HG03095 (cell line): ENCODE data around the gene DCC.

Experiments
- ATAC-seq: cut with Tn5 transposase; IDR thresholded peaks from one replicate; pipeline ENCODE4 v1.9.1; 2021; ENCODE audit warnings: moderate library complexity; ENCODE audit not compliant: unreplicated experiment

DCC gene

GRCh38 chr18:52577795-52578194 lies 237.8 kb downstream of the DCC start:
- no peak for ATAC-seq

GRCh38 chr18:52582061-52582460 lies 242.1 kb downstream of the DCC start:
- no peak for ATAC-seq

- no peak for ATAC-seq
These were observed 242.5 kb downstream of the DCC start for GRCh38 chr18:52582516-52582915.

GRCh38 chr18:52588931-52589330 lies 248.9 kb downstream of the DCC start:
- no peak for ATAC-seq

- ATAC-seq, result no peak
These were observed 256.9 kb downstream of the DCC start for GRCh38 chr18:52596748-52597435.

- no peak for ATAC-seq
These were observed 258.9 kb downstream of the DCC start for GRCh38 chr18:52598921-52599320.

GRCh38 chr18:52602820-52603219 lies 262.8 kb downstream of the DCC start:
- ATAC-seq, result no peak

GRCh38 chr18:52605345-52605744 lies 265.3 kb downstream of the DCC start:
- ATAC-seq, result no peak

GRCh38 chr18:52607985-52608384 lies 268.0 kb downstream of the DCC start:
- no peak for ATAC-seq

- ATAC-seq, result no peak
These were observed 270.6 kb downstream of the DCC start for GRCh38 chr18:52610451-52611115.

GRCh38 chr18:52612406-52612805 lies 272.4 kb downstream of the DCC start:
- no peak for ATAC-seq

- ATAC-seq, result no peak
These were observed 275.3 kb downstream of the DCC start for GRCh38 chr18:52615321-52615720.

- ATAC-seq, result peak; percentile 65
These were observed 275.9 kb downstream of the DCC start for GRCh38 chr18:52615943-52616342.

GRCh38 chr18:52617931-52618330 lies 277.9 kb downstream of the DCC start:
- ATAC-seq, result no peak

- no peak for ATAC-seq
These were observed 281.0 kb downstream of the DCC start for GRCh38 chr18:52620926-52621439.

GRCh38 chr18:52624702-52625101 lies 284.7 kb downstream of the DCC start:
- ATAC-seq, result no peak

- ATAC-seq, result no peak
These were observed 296.5 kb downstream of the DCC start for GRCh38 chr18:52636536-52636935.

GRCh38 chr18:52648201-52648600 lies 308.2 kb downstream of the DCC start:
- no peak for ATAC-seq

- no peak for ATAC-seq
These were observed 312.4 kb downstream of the DCC start for GRCh38 chr18:52652391-52652790.

GRCh38 chr18:52657043-52657805 lies 317.2 kb downstream of the DCC start:
- no peak for ATAC-seq

GRCh38 chr18:52667463-52668065 lies 327.6 kb downstream of the DCC start:
- ATAC-seq, result no peak
